AG04449 (cell line): ENCODE measurements around the gene ARHGAP12.

ENCODE experiments used
- CTCF ChIA-PET: fragments of 350-600 bp; formaldehyde crosslinking; extraction: SDS; loops from one replicate; lab custom pipeline; 2021; ENCODE audit warnings: antibody characterized with exemption; lab: Yijun Ruan, JAX
- POLR2A ChIA-PET: fragments of 400-600, 350-600 bp; formaldehyde crosslinking; extraction: SDS; loops from one replicate; lab custom pipeline; 2020; ENCODE audit warnings: antibody characterized with exemption, inconsistent platforms; lab: Yijun Ruan, JAX
- DNase-seq: peaks from one replicate; pipeline ENCODE4 v3.0.0-alpha.2; 2010; ENCODE audit warnings: low read depth, low spot score
- H3K4me3 ChIP-seq: 2 replicates; pipeline ENCODE4 v1.5.1; 2011; ENCODE audit warnings: low read depth, mild to moderate bottlenecking, control low read depth, low read length
- TF ChIP-seq, protein P1 (sequence below): IDR thresholded peaks from one replicate; pipeline ENCODE4 v1.5.1; 2011; ENCODE audit warnings: mild to moderate bottlenecking, moderate library complexity, low read length, control low read depth, inconsistent platforms; ENCODE audit not compliant: insufficient read depth; ENCODE audit errors: missing control alignments

Gene ARHGAP12

GRCh38 chr10:31855033-31855432 is 73.6 kb downstream of the ARHGAP12 start:
- POLR2A ChIA-PET: no interaction called here

DNA sequence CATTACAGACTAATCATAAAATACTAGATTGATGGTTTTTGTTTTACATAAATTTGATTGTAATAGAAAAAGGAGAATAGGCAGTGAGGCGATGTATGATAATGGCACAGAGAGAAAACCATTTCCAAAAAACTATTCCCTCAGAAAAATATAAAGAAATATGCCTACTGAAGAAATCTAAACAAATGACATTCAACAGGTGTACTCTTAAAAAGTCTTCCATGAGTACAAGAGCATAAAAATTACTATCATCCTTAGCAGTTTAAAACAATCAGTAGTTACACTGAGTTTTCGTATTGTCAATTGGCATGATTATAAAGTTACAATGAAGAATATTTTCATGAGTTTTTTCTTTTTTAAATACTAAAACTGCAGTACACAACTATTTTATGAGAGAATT is 75.0 kb downstream of the ARHGAP12 start:
- TF ChIP-seq, protein P1, sequence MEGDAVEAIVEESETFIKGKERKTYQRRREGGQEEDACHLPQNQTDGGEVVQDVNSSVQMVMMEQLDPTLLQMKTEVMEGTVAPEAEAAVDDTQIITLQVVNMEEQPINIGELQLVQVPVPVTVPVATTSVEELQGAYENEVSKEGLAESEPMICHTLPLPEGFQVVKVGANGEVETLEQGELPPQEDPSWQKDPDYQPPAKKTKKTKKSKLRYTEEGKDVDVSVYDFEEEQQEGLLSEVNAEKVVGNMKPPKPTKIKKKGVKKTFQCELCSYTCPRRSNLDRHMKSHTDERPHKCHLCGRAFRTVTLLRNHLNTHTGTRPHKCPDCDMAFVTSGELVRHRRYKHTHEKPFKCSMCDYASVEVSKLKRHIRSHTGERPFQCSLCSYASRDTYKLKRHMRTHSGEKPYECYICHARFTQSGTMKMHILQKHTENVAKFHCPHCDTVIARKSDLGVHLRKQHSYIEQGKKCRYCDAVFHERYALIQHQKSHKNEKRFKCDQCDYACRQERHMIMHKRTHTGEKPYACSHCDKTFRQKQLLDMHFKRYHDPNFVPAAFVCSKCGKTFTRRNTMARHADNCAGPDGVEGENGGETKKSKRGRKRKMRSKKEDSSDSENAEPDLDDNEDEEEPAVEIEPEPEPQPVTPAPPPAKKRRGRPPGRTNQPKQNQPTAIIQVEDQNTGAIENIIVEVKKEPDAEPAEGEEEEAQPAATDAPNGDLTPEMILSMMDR: no peak
- ChIA-PET POLR2A (no interaction called here), CTCF (interaction anchor here (1.0 to 1.1 kb wide), 2 partner anchors 15 to 16 kb away, joined by 3 to 4 read pairs; no protein-coding TSS in a partner anchor)
- no peak for DNase-seq
- H3K4me3 ChIP-seq: no peak overlapping the region

More at GRCh38 chr10:31855033-31855432, 73.6 kb downstream of the ARHGAP12 start:
- TF ChIP-seq, protein P1: no peak
- H3K4me3 ChIP-seq: no peak overlapping the region
- DNase-seq: no peak
- CTCF ChIA-PET: interaction anchor here (1.0 to 1.7 kb wide), 2 partner anchors 150 to 158 kb away, joined by 3 to 6 read pairs; no protein-coding TSS in a partner anchor

GRCh38 chr10:31851216-31851615 is 77.4 kb downstream of the ARHGAP12 start:
- no peak for DNase-seq
- H3K4me3 ChIP-seq: no peak overlapping the region
- ChIA-PET POLR2A (no interaction called here), CTCF (interaction anchor here (1.2 to 2.3 kb wide), 4 partner anchors 11 to 359 kb away, joined by 4 to 14 read pairs (median 6); no protein-coding TSS in a partner anchor)
- TF ChIP-seq, protein P1: no peak

DNA sequence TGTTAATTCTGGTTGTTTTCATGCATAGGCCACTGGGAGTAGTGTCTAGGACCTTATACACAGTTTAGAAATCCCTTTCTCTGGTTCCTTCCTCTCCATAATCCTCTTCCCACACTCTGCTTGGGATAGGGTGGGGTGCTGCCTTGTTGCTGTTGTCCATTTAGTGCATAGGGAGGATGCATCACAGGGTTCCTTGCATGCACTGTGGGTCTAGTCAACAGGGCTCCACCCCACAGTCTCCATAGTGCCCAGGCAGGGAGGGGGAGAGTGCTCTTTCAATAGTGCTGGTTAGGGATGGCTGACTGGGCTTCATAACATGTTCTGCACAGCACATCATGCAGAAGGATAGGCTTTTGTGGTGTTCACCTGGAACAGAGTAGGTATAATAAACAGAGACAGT is 81.1 kb downstream of the ARHGAP12 start:
- TF ChIP-seq, protein P1: no peak
- DNase-seq: no peak
- ChIA-PET CTCF (no interaction called here), POLR2A (no interaction called here)
- H3K4me3 ChIP-seq: no peak overlapping the region

GRCh38 chr10:31838709-31839108 is 89.9 kb downstream of the ARHGAP12 start:
- no peak for DNase-seq
- ChIA-PET CTCF (interaction anchor here (0.8 to 1.8 kb wide), 6 partner anchors 14 to 166 kb away, joined by 3 to 7 read pairs (median 4); no protein-coding TSS in a partner anchor), POLR2A (interaction anchor here (0.6 kb wide), 1 partner anchor 89 kb away, joined by 3 read pairs; no protein-coding TSS in a partner anchor)
- TF ChIP-seq, protein P1: no peak
- H3K4me3 ChIP-seq: no peak overlapping the region

DNA sequence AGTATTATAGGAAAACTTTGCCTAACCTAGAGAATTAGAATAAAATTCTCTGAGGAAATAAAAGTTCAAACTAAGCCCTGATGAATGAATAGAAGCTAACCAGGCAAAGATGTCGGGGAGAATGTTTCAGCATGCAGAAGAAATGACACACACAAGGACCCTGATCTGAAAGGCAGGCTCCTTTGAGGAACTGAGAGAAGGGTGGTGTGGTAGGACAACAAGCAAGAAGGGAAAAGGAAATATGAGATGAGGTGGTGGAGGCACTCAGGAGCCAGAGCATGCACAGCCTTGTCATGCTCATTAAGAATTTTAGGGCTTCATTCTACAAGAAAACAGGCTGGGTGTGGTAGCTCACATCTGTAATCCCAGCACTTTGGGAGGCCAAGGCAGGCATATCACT is 90.6 kb downstream of the ARHGAP12 start:
- TF ChIP-seq, protein P1: no peak
- no peak overlapping the region for H3K4me3 ChIP-seq
- ChIA-PET CTCF (interaction anchor here (0.5 to 4.5 kb wide), 10 partner anchors 12 to 166 kb away, joined by 3 to 20 read pairs (median 4); no protein-coding TSS in a partner anchor), POLR2A (interaction anchor here (0.6 kb wide), 1 partner anchor 90 kb away, joined by 3 read pairs; no protein-coding TSS in a partner anchor)
- no peak for DNase-seq
